Duodenal mucosa (tissue), 2 donors: ENCODE data around the gene LRP11.
A peak's percentile ranks its signal among the peaks of the same experiment; 100 is the strongest.
"Not testable (repeated sequence)": the region's sequence is repeated elsewhere in the genome, so short reads cannot be mapped to it uniquely, and the experiment has no call there.

Source experiments
- H3K27ac ChIP-seq: one replicate; pipeline ENCODE4 v1.7.0; 2013; ENCODE audit warnings: low read depth, low read length
- H3K27me3 ChIP-seq, 2 donors: one replicate each; pipeline ENCODE4 v1.7.0; 2013; ENCODE audit warnings: low read length in 2 of 2, control low read depth in 1 of 2; ENCODE audit not compliant: insufficient read depth in 2 of 2, control insufficient read depth in 1 of 2
- H3K36me3 ChIP-seq, 2 donors: one replicate each; pipeline ENCODE4 v1.7.0; 2013; ENCODE audit warnings: low read length in 2 of 2, control low read depth in 1 of 2; ENCODE audit not compliant: insufficient read depth in 2 of 2, control insufficient read depth in 1 of 2
- H3K4me1 ChIP-seq, 2 donors: one replicate each; pipeline ENCODE4 v1.7.0; 2013; ENCODE audit warnings: low read length in 2 of 2, control low read depth in 1 of 2; ENCODE audit not compliant: insufficient read depth in 2 of 2, control insufficient read depth in 1 of 2
- H3K4me3 ChIP-seq, 2 donors: one replicate each; pipeline ENCODE4 v1.7.0; 2013; ENCODE audit warnings: low read length in 2 of 2, low read depth in 1 of 2
- H3K9ac ChIP-seq, 2 donors: one replicate each; pipeline ENCODE4 v1.7.0; 2013; ENCODE audit warnings: low read length in 2 of 2, low read depth in 1 of 2
- H3K9me3 ChIP-seq, 2 donors: one replicate each; pipeline ENCODE4 v1.7.0; 2013; ENCODE audit warnings: low read length in 2 of 2, control low read depth in 1 of 2; ENCODE audit not compliant: control insufficient read depth in 1 of 2

LRP11 gene

DNA sequence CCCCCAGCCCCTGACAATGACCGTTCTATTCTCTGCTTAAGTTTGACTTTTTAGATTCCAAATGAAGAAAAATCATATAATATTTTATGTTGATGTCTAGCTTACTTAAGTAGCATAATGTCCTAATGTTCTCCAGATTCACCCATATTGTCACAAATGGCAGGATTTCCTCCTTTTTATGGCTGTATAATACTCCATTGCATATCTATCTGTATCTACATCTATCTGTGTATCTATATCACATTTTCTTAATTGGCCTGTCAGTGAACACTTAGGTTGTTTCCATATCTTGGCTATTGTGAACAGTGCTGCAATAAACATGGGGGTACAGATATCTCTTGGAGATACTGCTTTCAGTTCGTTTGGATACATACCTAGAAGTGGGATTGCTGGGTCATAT, 7.0 kb upstream of the LRP11 start:
- Histone ChIP-seq H3K36me3 (no peaks in the 10 kb centered on the region), H3K27me3 (peaks cover 0 to under 1% of the 10 kb centered on the region in 2 donors), H3K4me1 (no peaks in the 10 kb centered on the region), H3K4me3 (no peak overlapping the region), H3K9ac (no peak overlapping the region), H3K27ac (no peak overlapping the region), H3K9me3 (peaks cover 0 to 4% of the 10 kb centered on the region in 2 donors)

DNA sequence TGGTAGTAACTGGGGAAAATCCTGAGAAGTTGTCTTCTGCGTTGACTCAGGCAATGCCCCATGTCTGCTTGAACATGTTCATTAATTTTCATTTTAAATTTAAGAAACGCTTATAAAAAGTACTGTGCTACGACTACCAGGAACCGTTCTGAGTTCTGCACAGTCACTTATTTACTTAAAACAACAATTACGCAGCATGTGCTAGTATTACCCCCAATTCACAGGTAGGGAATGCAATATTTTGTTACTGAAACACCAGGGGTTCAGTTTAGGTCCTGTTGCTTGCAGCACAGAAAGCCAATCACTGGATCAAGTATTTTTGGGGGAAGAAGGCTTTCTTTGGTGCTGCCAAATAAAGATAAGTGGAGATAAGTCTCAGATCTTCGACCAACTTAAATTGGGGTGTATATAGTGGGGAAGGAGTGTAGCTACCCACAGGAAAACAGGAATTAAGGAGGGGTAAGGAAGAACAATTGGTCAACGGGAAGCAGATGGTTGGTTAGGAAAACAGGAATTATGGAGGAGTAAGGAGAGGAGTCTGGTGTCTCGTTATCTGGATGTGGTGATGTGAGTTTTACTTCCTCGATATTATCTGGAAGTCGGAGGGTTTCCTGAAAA, 5.2 kb upstream of the LRP11 start:
- no peaks in the 10 kb centered on the region for H3K36me3 ChIP-seq
- no peak overlapping the region for H3K9ac ChIP-seq
- no peak overlapping the region for H3K4me3 ChIP-seq
- H3K4me1 ChIP-seq = peaks cover 0 to 4% of the 10 kb centered on the region in 2 donors
- H3K27ac ChIP-seq = no peak overlapping the region
- H3K27me3 ChIP-seq = no peaks in the 10 kb centered on the region
- peaks cover 0 to 4% of the 10 kb centered on the region in 2 donors for H3K9me3 ChIP-seq

DNA sequence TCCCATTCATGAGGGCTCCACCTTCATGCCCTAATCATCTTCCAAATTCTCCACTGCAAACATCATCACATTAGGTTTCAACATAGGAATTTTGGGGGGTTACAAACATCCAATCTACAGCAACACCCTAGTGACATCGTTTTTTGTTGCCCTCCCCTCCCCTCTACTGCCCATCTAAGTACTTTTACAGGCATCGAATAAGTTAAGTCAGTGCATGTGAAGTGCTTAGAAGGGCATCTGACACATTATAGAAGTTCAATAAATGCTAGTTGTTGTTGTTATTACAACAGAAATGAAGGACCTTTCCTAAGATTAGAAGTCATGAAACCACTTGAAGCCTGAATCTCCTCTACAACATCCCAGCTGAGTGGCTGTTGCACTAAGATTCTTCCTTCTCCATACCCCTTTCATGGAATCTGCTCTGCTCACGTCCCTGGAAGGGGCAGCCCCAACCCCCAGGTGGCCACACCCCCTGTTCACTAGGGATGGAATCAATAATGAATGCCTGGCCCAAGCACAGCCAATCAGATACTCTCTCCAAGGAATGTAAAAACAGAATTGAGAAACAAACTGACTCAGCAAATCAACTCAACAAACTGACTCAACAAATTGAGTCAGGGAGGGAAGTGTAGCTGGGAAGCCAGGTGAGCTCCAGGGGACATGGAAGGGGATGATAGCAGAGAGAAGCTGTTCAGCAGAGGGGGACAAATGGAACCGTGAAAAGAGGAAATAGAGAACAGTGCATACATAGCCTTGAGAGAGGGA, 3.9 kb upstream of the LRP11 start:
- Histone ChIP-seq H3K9me3 (peaks cover 0 to 4% of the 10 kb centered on the region in 2 donors), H3K4me1 (peaks cover 0 to 4% of the 10 kb centered on the region in 2 donors), H3K27me3 (no peaks in the 10 kb centered on the region), H3K4me3 (no peak overlapping the region), H3K27ac (no peak overlapping the region), H3K36me3 (no peaks in the 10 kb centered on the region), H3K9ac (no peak overlapping the region)

DNA sequence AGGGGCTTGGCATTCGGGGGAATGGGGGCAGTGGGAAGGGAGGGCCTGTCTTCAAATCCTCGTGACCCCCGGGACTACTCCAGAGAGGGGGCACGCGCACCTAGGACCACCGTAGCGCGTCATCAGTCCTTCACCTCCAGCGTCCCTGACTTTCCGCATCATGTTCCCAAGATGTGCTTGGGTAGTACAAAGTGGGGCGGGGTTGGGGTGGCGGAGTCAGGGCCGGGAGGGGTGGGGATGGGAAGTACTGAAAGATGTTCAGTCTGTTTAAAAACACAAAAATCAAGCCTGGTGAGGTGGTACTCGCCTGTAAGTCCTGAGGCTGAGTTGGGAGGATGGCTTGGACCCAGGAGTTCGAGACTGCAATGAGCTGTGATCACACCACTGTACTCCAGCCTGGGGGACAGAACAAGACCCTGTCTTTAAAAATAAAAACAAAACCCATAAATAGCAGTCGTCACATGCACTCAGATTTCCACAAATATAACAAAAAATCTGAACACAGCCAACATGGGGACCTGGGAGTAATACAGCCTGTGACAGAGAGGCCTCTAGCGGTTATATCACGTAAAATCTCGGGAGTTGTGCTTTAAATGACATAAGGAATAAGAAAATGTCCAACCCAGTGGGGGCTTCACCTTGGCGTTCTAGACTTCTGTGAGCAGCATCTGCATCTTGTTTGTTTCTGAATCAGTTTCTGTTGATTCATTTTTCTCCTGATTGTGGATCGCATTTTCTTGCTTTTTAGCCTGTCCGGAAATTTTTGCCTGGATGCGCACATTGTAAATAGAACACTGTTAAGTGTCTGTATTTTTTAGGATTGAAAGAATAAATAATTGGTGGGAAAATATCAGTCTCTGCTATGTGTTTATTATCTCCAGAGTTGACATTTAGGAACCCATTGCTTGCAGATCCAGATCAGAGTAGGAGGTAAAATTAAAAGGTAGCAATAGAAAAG, 698 bp upstream of the LRP11 start:
- Histone ChIP-seq H3K27ac (peak overlapping the region; percentile 86), H3K4me3 (peak overlapping the region; percentile 73 to 75), H3K9me3 (no peaks in the 10 kb centered on the region), H3K27me3 (no peaks in the 10 kb centered on the region), H3K4me1 (peaks cover 5 to 15% of the 10 kb centered on the region in 2 donors), H3K36me3 (no peaks in the 10 kb centered on the region), H3K9ac (peak overlapping the region; percentile 28 to 31)

DNA sequence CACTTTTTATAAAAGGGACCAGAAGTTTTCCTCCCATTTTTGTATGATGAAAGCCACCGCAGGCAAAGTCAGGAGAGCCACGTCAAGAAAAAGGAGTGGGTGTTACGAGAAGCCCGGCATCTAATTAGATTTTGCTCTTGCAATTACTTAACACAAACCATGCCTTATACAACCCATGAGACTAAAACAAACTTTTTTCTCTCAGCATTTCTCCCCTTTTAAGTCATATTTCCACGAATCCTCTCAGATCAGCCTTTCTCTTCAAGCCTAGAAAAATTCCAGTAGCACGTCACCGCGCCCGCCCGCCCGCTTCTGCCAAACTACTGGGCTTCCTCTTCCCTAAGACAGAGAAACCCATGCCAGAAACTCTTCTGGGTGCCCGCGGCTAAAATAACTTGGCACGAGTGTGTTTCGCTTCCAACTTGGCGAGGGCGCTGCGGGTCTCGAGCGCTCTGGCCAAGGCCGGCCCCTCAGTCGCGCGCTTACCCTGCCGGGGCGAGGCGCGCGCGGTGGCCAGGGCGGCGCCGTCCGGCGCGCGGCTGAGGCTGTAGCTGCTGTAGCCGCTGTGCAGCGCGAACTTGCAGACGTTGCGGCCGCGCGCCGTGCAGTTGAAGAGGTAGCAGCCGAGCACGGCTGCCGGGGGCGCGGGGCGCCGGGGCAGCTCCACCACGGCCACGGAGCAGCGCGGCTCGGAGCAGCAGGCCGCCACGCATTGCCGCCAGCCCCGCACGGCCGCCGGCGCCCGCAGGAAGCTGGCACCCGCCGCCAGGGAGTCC, 1.0 kb downstream of the LRP11 start:
- peak overlapping the region; percentile 73 to 75 for H3K4me3 ChIP-seq
- H3K4me1 ChIP-seq = peaks cover 5 to 15% of the 10 kb centered on the region in 2 donors
- no peaks in the 10 kb centered on the region for H3K36me3 ChIP-seq
- no peaks in the 10 kb centered on the region for H3K27me3 ChIP-seq
- H3K9ac ChIP-seq = peak overlapping the region; percentile 54 to 69
- no peaks in the 10 kb centered on the region for H3K9me3 ChIP-seq
- peak overlapping the region; percentile 86 for H3K27ac ChIP-seq

DNA sequence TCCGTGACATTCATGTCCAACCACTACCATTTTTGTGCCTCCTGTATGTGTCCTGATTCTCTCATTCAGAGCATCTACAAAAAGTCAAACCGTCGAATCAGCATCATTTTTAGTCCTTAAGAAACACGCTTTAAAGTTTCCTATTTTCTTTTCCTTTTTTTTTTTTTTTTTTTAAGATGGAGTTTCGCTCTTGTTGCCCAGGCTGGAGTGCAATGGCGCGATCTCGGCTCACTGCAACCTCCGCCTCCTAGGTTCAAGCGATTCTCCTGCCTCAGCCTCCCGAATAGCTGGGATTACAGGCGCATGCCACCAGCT, 1.8 kb downstream of the LRP11 start:
- H3K9ac ChIP-seq, H3K36me3 ChIP-seq, H3K27me3 ChIP-seq, H3K9me3 ChIP-seq, H3K27ac ChIP-seq: not testable (repeated sequence)
- peak overlapping the region; percentile 73 to 75 for H3K4me3 ChIP-seq
- peaks cover 5 to 15% of the 10 kb centered on the region in 2 donors for H3K4me1 ChIP-seq

DNA sequence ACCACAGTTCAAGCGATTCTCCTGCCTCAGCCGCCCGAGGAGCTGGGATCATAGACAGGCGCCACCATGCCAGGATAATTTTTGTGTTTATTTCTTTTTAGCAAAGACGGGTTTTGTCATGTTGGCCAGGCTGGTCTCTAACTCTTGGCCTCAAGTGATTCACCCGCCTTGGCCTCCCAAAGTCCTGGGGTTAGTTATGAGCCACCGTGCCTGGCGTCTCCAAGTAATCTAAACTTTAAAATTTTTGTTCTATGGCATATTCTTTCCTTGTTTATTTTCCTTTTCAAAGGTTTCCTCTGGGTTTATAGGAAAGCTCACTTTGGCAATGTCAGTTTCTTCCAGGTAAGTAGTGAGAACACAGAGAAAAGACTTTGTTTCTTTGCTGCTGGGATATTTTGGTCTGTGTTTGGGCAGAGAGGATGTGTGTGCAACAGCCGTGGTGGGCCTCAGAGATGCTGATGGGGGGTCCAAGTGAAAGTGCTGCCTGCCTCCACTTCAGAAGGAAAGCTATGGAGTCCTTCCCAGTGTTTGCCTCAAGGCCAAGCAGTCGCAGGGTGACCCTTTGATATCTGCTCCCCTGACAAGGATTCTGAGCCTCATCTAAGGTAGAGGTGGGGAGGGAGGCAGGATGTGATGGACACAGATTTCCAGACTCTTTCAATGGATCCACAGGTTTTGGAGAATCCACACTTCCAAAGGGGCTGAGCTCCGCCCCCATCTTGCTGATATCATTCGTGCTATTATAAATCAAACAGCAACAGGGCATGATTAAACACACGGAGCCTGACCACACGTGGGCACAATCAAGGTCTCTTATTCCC, 2.3 kb downstream of the LRP11 start:
- H3K4me3 ChIP-seq = peak overlapping the region; percentile 23 to 73
- H3K9ac ChIP-seq = no peak overlapping the region
- H3K9me3 ChIP-seq = no peaks in the 10 kb centered on the region
- H3K36me3 ChIP-seq = no peaks in the 10 kb centered on the region
- H3K27ac ChIP-seq = no peak overlapping the region
- H3K4me1 ChIP-seq = peaks cover 5 to 15% of the 10 kb centered on the region in 2 donors
- no peaks in the 10 kb centered on the region for H3K27me3 ChIP-seq

DNA sequence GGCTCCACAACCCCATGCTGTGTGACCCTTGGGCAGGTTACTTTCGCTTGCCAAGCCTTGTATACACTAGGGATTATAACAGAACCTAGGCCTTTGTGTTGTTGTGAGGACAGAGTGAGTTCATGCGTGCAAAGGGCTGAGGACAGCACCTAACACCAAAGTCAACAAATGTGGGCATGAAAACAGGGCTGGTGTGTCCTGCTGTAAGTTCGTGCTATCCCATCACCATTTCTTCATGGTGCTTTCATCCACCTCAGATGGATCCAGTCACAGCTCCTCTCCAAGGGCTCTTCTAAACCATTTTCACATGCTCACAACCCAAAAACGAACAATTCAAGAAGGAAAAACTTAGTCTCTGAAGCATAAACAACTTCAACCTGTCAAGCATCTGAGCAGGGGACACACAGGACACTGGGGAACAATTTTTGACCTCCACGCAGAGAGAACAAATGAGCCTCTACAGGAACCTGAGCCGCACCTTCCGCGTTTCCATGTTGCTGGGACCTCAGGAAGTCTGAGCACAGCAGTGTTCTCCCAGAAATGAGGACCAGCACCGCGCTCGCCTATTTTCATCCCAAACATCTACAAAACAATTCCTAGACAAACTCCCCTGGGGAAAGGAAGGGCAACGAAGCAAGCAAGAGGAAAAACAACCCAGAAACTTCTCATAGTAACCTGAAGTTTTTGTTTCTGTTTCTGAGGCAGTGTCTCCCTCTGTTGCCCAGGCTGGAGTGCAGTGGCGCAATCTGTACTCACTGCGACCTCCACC, 3.1 kb downstream of the LRP11 start:
- Histone ChIP-seq H3K27ac (no peak overlapping the region), H3K27me3 (no peaks in the 10 kb centered on the region), H3K4me1 (peaks cover 5 to 15% of the 10 kb centered on the region in 2 donors), H3K9me3 (no peaks in the 10 kb centered on the region), H3K36me3 (no peaks in the 10 kb centered on the region), H3K4me3 (no peak overlapping the region), H3K9ac (no peak overlapping the region)

DNA sequence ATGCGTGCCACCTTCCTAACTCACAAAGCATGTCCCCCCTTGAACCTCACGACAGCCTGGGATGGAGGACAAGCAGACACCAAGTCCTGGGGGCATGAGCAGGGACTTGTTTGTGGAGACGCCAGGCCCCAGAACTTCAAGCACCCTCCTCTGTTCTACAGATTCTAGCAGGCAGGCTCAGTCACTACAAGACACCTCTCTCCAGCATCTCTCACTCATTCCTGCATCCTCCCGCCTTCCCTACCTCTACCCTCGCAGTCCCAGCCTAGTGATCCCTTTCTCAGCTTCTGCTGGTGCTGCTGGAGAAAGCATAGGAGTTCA, 3.7 kb downstream of the LRP11 start:
- no peak overlapping the region for H3K4me3 ChIP-seq
- no peaks in the 10 kb centered on the region for H3K9me3 ChIP-seq
- no peaks in the 10 kb centered on the region for H3K36me3 ChIP-seq
- no peaks in the 10 kb centered on the region for H3K27me3 ChIP-seq
- H3K9ac ChIP-seq = no peak overlapping the region
- peaks cover 5 to 15% of the 10 kb centered on the region in 2 donors for H3K4me1 ChIP-seq
- H3K27ac ChIP-seq = no peak overlapping the region
